BJ (cell line): ENCODE data around the gene LAMA4. TPM values are rescaled to one million over a fixed set of nuclear protein-coding genes. Genes with fewer than 3 reads are reported as not detected.

ENCODE experiments used
- CTCF ChIA-PET: fragments of 350-600 bp; formaldehyde crosslinking; extraction: SDS; loops from one replicate; lab custom pipeline; 2021; ENCODE audit warnings: antibody characterized with exemption, inconsistent platforms; lab: Yijun Ruan, JAX
- POLR2A ChIA-PET: fragments of 300-600 bp; sonication (Branson Sonifier 250); formaldehyde crosslinking; extraction: SDS; loops from one replicate; lab custom pipeline; 2021; ENCODE audit warnings: antibody characterized with exemption; lab: Charles Lee
- DNase-seq: peaks from one replicate; pipeline ENCODE4 v3.0.0-alpha.2; 2011; ENCODE audit warnings: low read depth
- H3K27me3 ChIP-seq: 2 replicates; pipeline ENCODE4 v1.6.0; 2011; ENCODE audit warnings: low read length; ENCODE audit not compliant: control insufficient read depth, insufficient read depth
- H3K36me3 ChIP-seq: 2 replicates; pipeline ENCODE4 v1.5.1; 2011; ENCODE audit warnings: low read length; ENCODE audit not compliant: control insufficient read depth, insufficient read depth
- H3K4me3 ChIP-seq: 2 replicates; pipeline ENCODE4 v1.5.1; 2011; ENCODE audit warnings: low read depth, mild to moderate bottlenecking, control low read depth, low read length
- polyA plus RNA-seq: library from polyadenylated mRNA; depleted of rRNA; stranded (reverse); fragments of >200 nt; gene quantifications from 2 replicates; pipeline ENCODE4 v1.2.3, GENCODE V29; 2011
- TF ChIP-seq, protein P1 (sequence below): IDR thresholded peaks from 2 replicates; pipeline ENCODE4 v1.5.1; 2011; ENCODE audit warnings: low read depth, mild to moderate bottlenecking, control low read depth, inconsistent platforms, low read length, moderate library complexity; ENCODE audit not compliant: insufficient read depth

The LAMA4 gene
- polyA plus RNA-seq, 1 experiment = 301 TPM

- peak; percentile 93 for DNase-seq
- no peaks in the 10 kb centered on the region for H3K27me3 ChIP-seq
- no peaks in the 10 kb centered on the region for H3K36me3 ChIP-seq
- H3K4me3 ChIP-seq = no peak overlapping the region
- ChIA-PET POLR2A (interaction anchor here (0.5 to 1.4 kb wide), 5 partner anchors 9 to 284 kb away, joined by 3 to 7 read pairs (median 5); no protein-coding TSS in a partner anchor), CTCF (interaction anchor here (0.6 to 2.4 kb wide), 6 partner anchors 9 to 124 kb away, joined by 3 to 10 read pairs (median 4); no protein-coding TSS in a partner anchor)
- TF ChIP-seq, protein P1, sequence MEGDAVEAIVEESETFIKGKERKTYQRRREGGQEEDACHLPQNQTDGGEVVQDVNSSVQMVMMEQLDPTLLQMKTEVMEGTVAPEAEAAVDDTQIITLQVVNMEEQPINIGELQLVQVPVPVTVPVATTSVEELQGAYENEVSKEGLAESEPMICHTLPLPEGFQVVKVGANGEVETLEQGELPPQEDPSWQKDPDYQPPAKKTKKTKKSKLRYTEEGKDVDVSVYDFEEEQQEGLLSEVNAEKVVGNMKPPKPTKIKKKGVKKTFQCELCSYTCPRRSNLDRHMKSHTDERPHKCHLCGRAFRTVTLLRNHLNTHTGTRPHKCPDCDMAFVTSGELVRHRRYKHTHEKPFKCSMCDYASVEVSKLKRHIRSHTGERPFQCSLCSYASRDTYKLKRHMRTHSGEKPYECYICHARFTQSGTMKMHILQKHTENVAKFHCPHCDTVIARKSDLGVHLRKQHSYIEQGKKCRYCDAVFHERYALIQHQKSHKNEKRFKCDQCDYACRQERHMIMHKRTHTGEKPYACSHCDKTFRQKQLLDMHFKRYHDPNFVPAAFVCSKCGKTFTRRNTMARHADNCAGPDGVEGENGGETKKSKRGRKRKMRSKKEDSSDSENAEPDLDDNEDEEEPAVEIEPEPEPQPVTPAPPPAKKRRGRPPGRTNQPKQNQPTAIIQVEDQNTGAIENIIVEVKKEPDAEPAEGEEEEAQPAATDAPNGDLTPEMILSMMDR = no peak
These were observed 31.1 kb downstream of the LAMA4 start for GRCh38 chr6:112223070-112223861.

DNA sequence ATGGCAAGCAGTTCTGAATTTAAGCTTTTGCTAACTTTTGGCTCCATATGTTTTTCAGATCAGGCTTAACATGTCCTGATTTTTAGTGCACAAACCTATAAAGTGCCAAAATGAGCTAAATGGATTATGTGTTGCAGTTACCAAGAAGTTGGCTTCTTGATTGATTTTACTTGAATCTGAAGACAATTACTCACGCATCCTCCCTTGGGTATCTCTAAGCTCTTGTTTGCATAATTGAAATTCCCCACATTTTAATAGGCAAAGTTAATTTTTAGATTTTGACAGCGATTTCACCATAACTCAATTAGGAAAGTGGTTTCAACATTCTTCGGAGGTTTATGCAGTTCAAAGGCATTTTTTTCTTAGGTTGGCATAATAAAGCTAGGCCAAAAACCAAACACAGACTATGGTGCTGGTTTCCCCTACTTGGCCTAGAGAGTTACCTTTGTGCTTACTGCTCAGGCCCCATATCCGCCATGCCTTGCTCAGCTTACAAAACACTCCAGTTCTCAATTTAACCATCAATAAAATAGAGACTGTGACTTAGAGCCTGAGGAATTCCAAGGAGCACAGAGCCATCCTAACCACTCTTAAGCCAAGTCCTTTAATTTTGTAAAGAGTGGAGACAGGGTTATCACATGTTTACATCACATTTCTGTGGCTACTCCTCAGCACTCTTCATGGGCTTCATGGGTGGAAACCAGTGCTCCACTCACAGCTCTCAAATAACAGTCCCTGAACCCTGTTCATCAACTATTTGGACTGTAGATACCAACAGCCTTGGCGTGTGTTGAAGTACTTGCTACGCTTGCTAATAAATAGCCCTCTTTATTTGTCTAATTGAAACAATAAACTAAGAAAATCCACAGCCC, 32.1 kb downstream of the LAMA4 start:
- ChIA-PET POLR2A (interaction anchor here (0.5 to 1.4 kb wide), 5 partner anchors 10 to 109 kb away, joined by 3 to 10 read pairs (median 5); no protein-coding TSS in a partner anchor), CTCF (interaction anchor here (0.6 to 2.4 kb wide), 9 partner anchors 10 to 150 kb away, joined by 3 to 10 read pairs (median 4); no protein-coding TSS in a partner anchor)
- Histone ChIP-seq H3K4me3 (no peak overlapping the region), H3K36me3 (no peaks in the 10 kb centered on the region), H3K27me3 (no peaks in the 10 kb centered on the region)
- DNase-seq = peak; percentile 86
- TF ChIP-seq, protein P1 = no peak

DNA sequence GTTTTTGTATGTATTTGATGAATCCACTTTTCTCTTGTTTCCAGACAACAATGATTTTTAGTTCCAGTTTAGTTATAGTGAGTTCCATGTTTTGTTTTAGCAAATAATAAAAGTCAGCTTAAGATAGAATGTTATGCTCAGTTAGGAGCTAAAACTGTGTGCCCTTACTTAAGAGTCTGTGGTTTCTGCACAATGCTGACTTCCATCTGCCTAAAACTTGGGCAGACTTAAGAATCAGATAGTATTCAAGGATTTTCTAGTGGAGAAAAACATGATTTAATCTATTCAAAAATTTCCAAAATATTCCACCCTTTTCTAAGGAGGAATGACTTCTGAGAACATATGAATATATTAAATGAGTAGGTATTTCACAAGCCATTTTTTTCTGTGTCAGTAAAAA, 32.8 kb downstream of the LAMA4 start:
- Histone ChIP-seq H3K36me3 (no peaks in the 10 kb centered on the region), H3K27me3 (no peaks in the 10 kb centered on the region), H3K4me3 (no peak overlapping the region)
- TF ChIP-seq, protein P1 = no peak
- ChIA-PET POLR2A (interaction anchor here (0.5 to 1.2 kb wide), 2 partner anchors 11 to 45 kb away, joined by 5 to 10 read pairs; no protein-coding TSS in a partner anchor), CTCF (interaction anchor here (1.0 to 2.4 kb wide), 6 partner anchors 10 to 150 kb away, joined by 3 to 10 read pairs (median 4); no protein-coding TSS in a partner anchor)
- no peak for DNase-seq

DNA sequence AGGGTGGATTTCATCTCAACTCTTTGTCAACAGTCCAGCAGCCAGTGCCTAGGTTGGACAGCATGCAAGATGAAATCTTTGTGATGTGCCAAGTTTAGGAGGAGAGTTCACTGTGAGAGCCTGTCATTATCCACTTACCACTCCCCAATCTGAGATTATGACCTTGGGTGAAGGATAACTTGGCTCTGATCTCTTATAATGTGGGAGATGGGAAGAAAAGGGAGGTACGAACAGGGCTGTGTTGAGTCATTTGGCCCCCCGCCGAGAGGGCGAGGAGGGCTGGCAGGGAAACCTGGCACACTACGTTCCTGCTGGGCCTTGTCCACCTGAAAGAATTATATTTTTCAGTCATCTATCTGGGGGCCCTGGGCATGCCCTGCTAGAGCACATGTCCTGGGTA, 35.8 kb downstream of the LAMA4 start:
- TF ChIP-seq, protein P1 = no peak
- ChIA-PET POLR2A (no interaction called here), CTCF (interaction anchor here (1.1 kb wide), 1 partner anchor 39 kb away, joined by 3 read pairs; no protein-coding TSS in a partner anchor)
- Histone ChIP-seq H3K4me3 (no peak overlapping the region), H3K27me3 (no peaks in the 10 kb centered on the region), H3K36me3 (peaks cover 3% of the 10 kb centered on the region)
- DNase-seq = no peak
